WI38 (cell line): ENCODE data around the gene SMIM35.
"Not testable (repeated sequence)": the region's sequence is repeated elsewhere in the genome, so short reads cannot be mapped to it uniquely, and the experiment has no call there.

Experiments used
- H3K4me3 ChIP-seq: 2 replicates; pipeline ENCODE4 v1.5.1; 2011; ENCODE audit warnings: low read depth, mild to moderate bottlenecking, control low read depth, low read length
- TF ChIP-seq, protein P1 (sequence below): IDR thresholded peaks from 2 replicates; pipeline ENCODE4 v1.5.1; 2012; ENCODE audit warnings: low read depth, mild to moderate bottlenecking, control low read depth, low read length

The SMIM35 gene

GRCh38 chr11:118071416-118072030 lies 15.2 kb downstream of the SMIM35 start:
- TF ChIP-seq, protein P1, sequence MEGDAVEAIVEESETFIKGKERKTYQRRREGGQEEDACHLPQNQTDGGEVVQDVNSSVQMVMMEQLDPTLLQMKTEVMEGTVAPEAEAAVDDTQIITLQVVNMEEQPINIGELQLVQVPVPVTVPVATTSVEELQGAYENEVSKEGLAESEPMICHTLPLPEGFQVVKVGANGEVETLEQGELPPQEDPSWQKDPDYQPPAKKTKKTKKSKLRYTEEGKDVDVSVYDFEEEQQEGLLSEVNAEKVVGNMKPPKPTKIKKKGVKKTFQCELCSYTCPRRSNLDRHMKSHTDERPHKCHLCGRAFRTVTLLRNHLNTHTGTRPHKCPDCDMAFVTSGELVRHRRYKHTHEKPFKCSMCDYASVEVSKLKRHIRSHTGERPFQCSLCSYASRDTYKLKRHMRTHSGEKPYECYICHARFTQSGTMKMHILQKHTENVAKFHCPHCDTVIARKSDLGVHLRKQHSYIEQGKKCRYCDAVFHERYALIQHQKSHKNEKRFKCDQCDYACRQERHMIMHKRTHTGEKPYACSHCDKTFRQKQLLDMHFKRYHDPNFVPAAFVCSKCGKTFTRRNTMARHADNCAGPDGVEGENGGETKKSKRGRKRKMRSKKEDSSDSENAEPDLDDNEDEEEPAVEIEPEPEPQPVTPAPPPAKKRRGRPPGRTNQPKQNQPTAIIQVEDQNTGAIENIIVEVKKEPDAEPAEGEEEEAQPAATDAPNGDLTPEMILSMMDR, result no peak
- no peak overlapping the region for H3K4me3 ChIP-seq

DNA sequence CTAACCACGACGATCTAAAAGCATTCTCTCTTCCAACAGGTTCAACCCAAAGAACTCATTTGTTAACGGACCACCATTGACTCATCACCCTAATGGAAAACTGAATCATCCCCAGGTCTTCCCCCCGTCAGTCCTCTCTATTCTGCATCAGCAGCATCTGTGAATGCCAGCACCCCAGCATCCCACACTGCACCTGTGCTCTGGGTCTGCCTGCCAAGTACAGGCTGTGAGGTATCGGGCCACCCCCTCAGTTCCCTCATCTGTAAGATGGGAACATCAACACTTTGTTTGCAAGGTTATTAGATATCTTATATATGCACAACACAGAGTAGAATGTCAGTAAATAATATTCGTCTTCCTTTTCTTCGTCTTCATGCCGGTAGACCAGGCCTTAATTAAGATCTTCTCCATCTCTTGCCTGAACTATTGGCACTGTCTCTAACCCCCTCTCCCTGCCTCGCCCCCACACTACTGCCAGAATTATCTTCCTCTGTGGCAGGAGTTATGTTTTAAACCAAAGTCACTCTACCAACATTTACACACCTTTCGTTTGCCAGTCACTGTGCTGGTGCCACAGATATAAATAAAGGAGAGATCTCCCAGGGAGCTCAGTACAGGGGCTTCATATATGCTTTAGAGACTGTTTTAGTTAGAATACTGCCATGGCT lies 17.7 kb downstream of the SMIM35 start:
- TF ChIP-seq, protein P1, result no peak
- no peak overlapping the region for H3K4me3 ChIP-seq

DNA sequence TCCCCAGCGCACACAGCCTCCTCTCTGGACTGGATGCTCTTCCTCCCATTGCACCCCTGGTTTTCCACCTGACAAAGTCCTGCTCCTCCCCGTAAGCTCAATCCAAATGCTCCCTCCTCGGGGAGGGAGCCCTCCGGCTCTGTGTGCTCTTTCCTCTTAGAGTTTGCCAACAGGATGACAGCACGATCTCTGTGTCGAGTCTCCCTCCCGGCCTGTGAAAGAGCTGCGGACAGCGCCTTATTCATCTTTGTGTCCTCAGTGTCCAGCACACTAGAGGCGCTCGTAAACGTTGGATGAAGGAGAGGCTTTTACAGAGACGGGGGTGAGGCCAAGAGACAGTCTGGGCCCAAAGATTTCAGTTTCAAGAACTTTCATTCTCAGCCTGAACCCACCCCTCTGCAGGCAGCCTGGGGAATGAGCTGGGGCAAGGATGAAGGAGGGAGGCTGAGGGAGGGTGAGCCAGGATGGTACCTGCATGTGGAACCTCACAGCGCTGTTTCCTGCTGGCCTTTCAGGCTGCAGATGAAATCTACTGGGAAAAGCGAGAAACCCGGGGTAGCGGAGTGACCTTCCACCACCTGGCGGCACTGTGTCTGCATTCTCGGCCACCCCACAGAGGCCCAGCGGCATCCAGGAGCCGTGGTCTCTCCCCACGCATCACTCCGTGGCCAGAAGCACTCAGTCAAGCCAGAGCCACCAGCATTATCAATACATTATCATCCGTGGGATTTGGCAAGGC lies 18.4 kb downstream of the SMIM35 start:
- TF ChIP-seq, protein P1, result no peak
- H3K4me3 ChIP-seq, result no peak overlapping the region

- TF ChIP-seq, protein P1, result no peak
- H3K4me3 ChIP-seq, result no peak overlapping the region
Measured at GRCh38 chr11:118067006-118067405, 19.8 kb downstream of the SMIM35 start.

DNA sequence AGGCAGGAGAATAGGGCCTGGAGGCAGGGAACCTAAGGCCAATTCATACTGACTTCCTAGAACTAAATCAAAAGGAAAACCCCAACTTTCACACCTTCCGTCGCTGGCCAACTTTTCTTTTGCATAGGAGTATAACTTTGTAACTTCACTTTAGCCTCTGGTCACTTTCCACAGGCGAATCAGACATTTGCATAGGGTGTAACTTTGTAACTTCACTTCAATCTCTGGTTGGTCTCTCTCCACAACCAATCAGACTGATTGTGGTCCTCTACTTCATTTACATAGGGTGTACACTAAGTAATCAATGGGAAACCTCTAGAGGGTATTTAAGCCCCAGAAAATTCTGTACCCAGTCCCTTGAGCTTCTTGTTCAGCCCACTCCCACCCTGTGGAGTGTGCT lies 21.4 kb downstream of the SMIM35 start:
- TF ChIP-seq, protein P1, result no peak
- H3K4me3 ChIP-seq, result no peak overlapping the region

DNA sequence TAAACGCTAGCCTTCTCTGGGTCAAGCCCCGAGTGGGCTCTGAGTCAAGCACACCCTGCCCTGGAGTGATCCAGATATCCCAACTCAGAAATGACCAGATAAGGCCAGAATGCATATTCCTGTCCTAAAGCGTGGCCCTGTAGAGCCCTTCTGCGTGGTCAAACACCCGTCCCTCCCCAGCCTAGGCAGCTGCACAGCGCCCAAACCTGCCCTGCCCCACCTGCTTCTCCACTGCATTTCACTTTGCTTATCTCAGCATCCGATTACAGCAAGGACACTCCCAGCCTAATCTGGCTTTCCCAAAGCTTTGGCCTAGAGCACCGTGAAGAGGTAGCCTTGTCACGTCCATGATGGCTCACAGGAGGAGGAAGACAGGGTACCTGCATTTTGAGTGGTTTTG lies 21.8 kb downstream of the SMIM35 start:
- TF ChIP-seq, protein P1, result no peak
- H3K4me3 ChIP-seq, result no peak overlapping the region

GRCh38 chr11:118062631-118063030 lies 24.1 kb downstream of the SMIM35 start:
- H3K4me3 ChIP-seq, result not testable (repeated sequence)

DNA sequence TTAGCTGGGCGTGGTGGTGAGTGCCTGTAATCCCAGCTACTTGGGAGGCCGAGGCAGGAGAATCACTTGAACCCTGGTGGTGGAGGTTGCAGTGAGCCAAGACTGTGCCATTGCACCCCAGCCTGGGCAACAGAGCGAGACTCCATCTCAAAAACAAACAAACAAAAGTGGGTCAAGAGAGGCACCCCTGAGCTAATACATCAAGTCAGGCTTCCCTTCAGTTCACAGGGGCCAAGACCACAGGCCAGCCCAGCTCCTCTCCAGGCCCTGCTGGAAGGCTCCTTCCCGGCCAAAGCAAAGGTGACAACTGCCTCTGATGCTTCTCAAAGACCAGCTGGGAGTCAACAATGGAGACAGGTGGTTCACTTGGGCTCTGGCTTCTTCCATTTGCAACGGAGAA lies 24.6 kb downstream of the SMIM35 start:
- H3K4me3 ChIP-seq, result not testable (repeated sequence)
